Measurements from ENCODE around the gene UTP18. TPM values are rescaled to one million over a fixed set of nuclear protein-coding genes. Genes with fewer than 3 reads are reported as not detected.
"Not testable (repeated sequence)": the region's sequence is repeated elsewhere in the genome, so short reads cannot be mapped to it uniquely, and the experiment has no call there.

The UTP18 gene
- total and polyA plus RNA-seq, 10 of the 15 experiments (the other 5 are each of a cell fraction or from before 2014, with no cell fraction given) = 31.0 to 111 (median 58.8) TPM

GRCh38 chr17:51330861-51331503 is 70.6 kb downstream of the UTP18 start:
- BruUV-seq (replicated peaks); H2AFZ ChIP-seq (ENCODE audit: control insufficient read depth, low read depth, low read length); in situ Hi-C loops (cut with MboI); RAD21 ChIA-PET (ENCODE audit: unreplicated experiment); DNase-seq (ENCODE audit: low read depth, low spot score); intact Hi-C loops (cut with micrococcal nuclease; ENCODE audit: unreplicated experiment); FAIRE-seq; H3K9me3 ChIP-seq (replicated peaks; ENCODE audit: control insufficient read depth, insufficient read depth, low read length); H3K36me3 ChIP-seq (ENCODE audit: control insufficient read depth in 2 of 2, insufficient read depth in 2 of 2, low read length in 1 of 2); H3K9ac ChIP-seq (ENCODE audit: control insufficient read depth, insufficient read depth, low read length); H3K4me2 ChIP-seq (ENCODE audit: control insufficient read depth, insufficient read depth); H3K4me3 ChIP-seq; H3K79me2 ChIP-seq (ENCODE audit: control insufficient read depth, insufficient read depth, low read length); H4K20me1 ChIP-seq (ENCODE audit: control insufficient read depth, insufficient read depth); H3K27ac ChIP-seq (ENCODE audit: control insufficient read depth, insufficient read depth); H3K27me3 ChIP-seq (replicated peaks in 1 of 2; ENCODE audit: control insufficient read depth in 2 of 2, insufficient read depth in 2 of 2, low read length in 1 of 2); H3K4me1 ChIP-seq (ENCODE audit: control insufficient read depth, insufficient read depth, low read length); POLR2A ChIA-PET; SMC1A ChIA-PET (ENCODE audit: uncharacterized antibody, unreplicated experiment); CTCF ChIA-PET; ATAC-seq: not testable (repeated sequence)
- WGBS (ENCODE audit: insufficient coverage, insufficient replicate concordance, low lambda C conversion rate, missing lambda C conversion rate) = 36% methylated on average over 6 of the region's 7 CpGs

- SMC1A ChIA-PET (ENCODE audit: uncharacterized antibody, unreplicated experiment) = interaction anchor here (1.2 kb wide), 1 partner anchor 10 kb away, joined by 3 read pairs; no protein-coding TSS in a partner anchor
- in situ Hi-C loops (cut with MboI) = no loop called here
- RAD21 ChIA-PET (ENCODE audit: unreplicated experiment) = no interaction called here
- TF ChIP-seq E4F1 (IDR thresholded peaks at IDR 0.05; ENCODE audit: borderline replicate concordance, partially characterized antibody) (no peak), NFIC (IDR thresholded peaks at IDR 0.05; ENCODE audit: low read depth, low read length) (no peak), IKZF1 (conservative IDR thresholded peaks at IDR 0.05) (no peak), EGR1 (IDR thresholded peaks at IDR 0.05; ENCODE audit: borderline replicate concordance in 1 of 2, low read depth in 2 of 2, low read length in 2 of 2) (no peak), POU2F2 (IDR thresholded peaks at IDR 0.05; ENCODE audit: borderline replicate concordance, low read depth, low read length) (no peak), MYB (IDR thresholded peaks at IDR 0.05; ENCODE audit: borderline replicate concordance, low read depth, low read length) (no peak), RBBP5 (conservative IDR thresholded peaks at IDR 0.05) (no peak), HDAC2 (IDR thresholded peaks at IDR 0.05) (no peak), POLR2AphosphoS2 (IDR thresholded peaks at IDR 0.05; ENCODE audit: low read depth, low read length) (no peak), USF2 (IDR thresholded peaks at IDR 0.05; ENCODE audit: borderline replicate concordance, low read depth, low read length) (no peak)
Measured at GRCh38 chr17:51335006-51335590, 74.8 kb downstream of the UTP18 start.

More at GRCh38 chr17:51335006-51335590, 74.8 kb downstream of the UTP18 start:
- CTCF ChIA-PET = no interaction called here
- H3K27ac ChIP-seq (ENCODE audit: control insufficient read depth, insufficient read depth) = no peak overlapping the region
- BruUV-seq (replicated peaks) = no TSS peak
- H3K9me3 ChIP-seq (replicated peaks; ENCODE audit: control insufficient read depth, insufficient read depth, low read length) = no peaks in the 10 kb centered on the region
- no peaks in the 10 kb centered on the region for H3K36me3 ChIP-seq (ENCODE audit: control insufficient read depth in 2 of 2, insufficient read depth in 2 of 2, low read length in 1 of 2)
- no peaks in the 10 kb centered on the region for H3K4me1 ChIP-seq (ENCODE audit: control insufficient read depth, insufficient read depth, low read length)
- FAIRE-seq (no peak), DNase-seq (ENCODE audit: low read depth, low spot score) (no peak), ATAC-seq (no peak)
- H2AFZ ChIP-seq (ENCODE audit: control insufficient read depth, low read depth, low read length) = no peak overlapping the region
- H3K4me2 ChIP-seq (ENCODE audit: control insufficient read depth, insufficient read depth) = no peak overlapping the region
- intact Hi-C loops (cut with micrococcal nuclease; ENCODE audit: unreplicated experiment) = no loop called here
- WGBS (ENCODE audit: insufficient coverage, insufficient replicate concordance, low lambda C conversion rate, missing lambda C conversion rate) = 33% methylated on average over 3 of the region's 3 CpGs
- no peak overlapping the region for H3K9ac ChIP-seq (ENCODE audit: control insufficient read depth, insufficient read depth, low read length)
- H4K20me1 ChIP-seq (ENCODE audit: control insufficient read depth, insufficient read depth) = no peaks in the 10 kb centered on the region
- POLR2A ChIA-PET = no interaction called here
- peaks cover 0 to 3% of the 10 kb centered on the region in 2 experiments; a peak in 2 of 4 replicates for H3K27me3 ChIP-seq (replicated peaks in 1 of 2; ENCODE audit: control insufficient read depth in 2 of 2, insufficient read depth in 2 of 2, low read length in 1 of 2)
- H3K4me3 ChIP-seq = no peak overlapping the region
- no peaks in the 10 kb centered on the region for H3K79me2 ChIP-seq (ENCODE audit: control insufficient read depth, insufficient read depth, low read length)

Measured in GM12878 (cell line).